NCI-H345 treated with DMSO at 0.1 percent for 48 hours (cell line): ENCODE data around the gene AGXT2.
"Not testable (repeated sequence)": the region's sequence is repeated elsewhere in the genome, so short reads cannot be mapped to it uniquely, and the experiment has no call there.

Experiments
- DNase-seq: peaks from one replicate; lab custom pipeline; 2025; ENCODE audit not compliant: unreplicated experiment; lab: John Stamatoyannopoulos, UW

AGXT2 gene

GRCh38 chr5:34976347-34976746 is 71.4 kb downstream of the AGXT2 start:
- no peak for DNase-seq

DNA sequence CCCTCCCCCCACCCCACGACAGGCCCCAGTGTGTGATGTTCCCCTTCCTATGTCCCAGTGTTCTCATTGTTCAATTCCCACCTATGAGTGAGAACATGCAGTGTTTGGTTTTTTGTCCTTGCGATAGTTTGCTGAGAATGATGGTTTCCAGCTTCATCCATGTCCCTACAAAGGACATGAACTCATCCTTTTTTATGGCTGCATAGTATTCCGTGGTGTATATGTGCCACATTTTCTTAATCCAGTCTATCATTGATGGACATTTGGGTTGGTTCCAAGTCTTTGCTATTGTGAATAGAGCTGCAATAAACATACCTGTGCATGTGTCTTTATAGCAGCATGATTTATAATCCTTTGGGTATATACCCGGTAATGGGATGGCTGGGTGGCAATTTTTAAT is 76.1 kb downstream of the AGXT2 start:
- not testable (repeated sequence) for DNase-seq

DNA sequence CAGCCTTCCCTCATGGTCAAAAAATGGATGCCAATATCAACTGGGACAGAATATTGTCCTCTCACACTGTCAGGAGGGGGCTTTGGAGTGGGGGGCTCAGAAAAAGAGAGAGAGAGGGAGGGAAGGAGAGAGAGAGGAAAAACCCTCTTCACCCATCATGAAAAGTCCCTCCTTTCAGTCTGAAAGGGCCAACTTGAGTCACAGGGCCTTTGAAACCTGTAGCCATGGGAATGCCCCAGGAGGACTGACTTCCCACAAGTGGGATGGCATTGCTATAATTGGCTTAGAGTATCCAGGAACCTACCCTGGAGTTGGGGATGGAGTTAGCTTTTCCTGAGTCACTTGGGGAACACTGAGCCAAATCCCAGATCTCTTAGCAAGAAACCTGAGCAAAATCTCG is 77.2 kb downstream of the AGXT2 start:
- no peak for DNase-seq

DNA sequence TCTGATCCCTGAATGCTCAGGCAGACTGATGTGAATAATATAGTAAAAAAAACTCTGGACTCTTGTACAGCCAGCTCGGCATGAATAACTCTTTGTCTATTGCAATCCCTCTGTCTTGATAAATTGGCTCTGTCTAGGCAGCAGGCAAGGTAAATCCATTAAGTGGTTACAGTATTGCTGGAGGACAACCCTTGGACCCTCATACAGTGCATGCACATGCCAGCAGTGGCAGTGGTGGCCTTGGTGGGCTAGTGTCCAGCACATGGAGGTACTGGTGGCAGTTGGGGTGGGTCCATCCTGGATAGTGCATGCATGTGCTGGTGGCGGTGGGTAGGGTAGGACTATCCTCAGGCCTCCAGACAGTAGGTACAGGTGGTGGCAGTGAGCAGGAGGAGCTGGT is 79.5 kb downstream of the AGXT2 start:
- DNase-seq, result no peak

- no peak for DNase-seq
These were observed 80.2 kb downstream of the AGXT2 start for GRCh38 chr5:34967540-34967939.

- DNase-seq, result no peak
These were observed 88.4 kb downstream of the AGXT2 start for GRCh38 chr5:34959323-34959722.

DNA sequence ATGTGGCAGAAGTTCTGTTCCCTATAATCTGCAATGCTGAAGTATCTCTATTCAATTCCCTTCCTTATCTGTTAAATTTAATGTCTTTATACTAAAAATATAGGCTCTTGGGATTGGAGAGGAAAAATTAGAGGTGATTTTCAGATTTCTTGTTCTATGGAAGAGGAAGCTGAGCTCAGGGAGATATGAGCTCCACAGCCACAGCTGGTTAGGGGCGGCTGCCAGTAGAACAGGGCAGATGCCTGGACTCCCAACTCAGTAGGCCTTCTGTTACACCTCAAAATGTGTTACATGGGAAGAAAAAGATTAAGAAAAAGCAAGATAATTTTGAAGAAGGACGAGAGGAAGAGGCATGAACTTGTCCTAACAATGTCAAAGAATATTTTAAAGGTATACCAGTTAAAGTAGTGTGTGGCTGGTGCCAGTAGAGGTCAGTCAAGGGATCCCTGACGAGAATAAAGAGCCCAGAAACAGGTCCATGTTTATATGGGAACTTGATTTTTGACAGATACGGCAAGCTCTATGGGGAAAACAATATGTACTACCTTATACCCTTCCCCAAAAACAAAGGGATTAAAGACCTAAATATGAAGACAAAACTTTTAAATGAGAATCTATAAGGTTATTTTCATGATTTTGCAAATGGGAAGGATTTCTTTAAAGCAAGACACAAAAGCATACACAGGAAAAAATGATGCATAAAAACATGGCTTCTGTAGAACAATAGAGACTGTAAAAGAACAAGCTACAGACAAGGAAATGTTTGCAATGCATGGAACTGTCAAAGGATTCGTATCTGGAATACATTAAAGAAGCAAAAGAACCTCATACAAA is 89.7 kb downstream of the AGXT2 start:
- no peak for DNase-seq

GRCh38 chr5:34957321-34957720 is 90.4 kb downstream of the AGXT2 start:
- no peak for DNase-seq
